Central memory CD4-positive, alpha-beta T cell (primary cell): Measurements from ENCODE around the gene IFIT2.
"Not testable (repeated sequence)": the region's sequence is repeated elsewhere in the genome, so short reads cannot be mapped to it uniquely, and the experiment has no call there.

Experiments used
- DNase-seq: peaks from one replicate; pipeline ENCODE4 v3.0.0; 2022

The IFIT2 gene

GRCh38 chr10:89281606-89282395 lies 20.0 kb upstream of the IFIT2 start:
- DNase-seq, result no peak

GRCh38 chr10:89283025-89283935 lies 18.6 kb upstream of the IFIT2 start:
- DNase-seq, result no peak

- DNase-seq, result no peak
These were observed 17.8 kb upstream of the IFIT2 start for GRCh38 chr10:89283936-89284475.

- DNase-seq, result not testable (repeated sequence)
These were observed 17.1 kb upstream of the IFIT2 start for GRCh38 chr10:89284711-89285110.

- not testable (repeated sequence) for DNase-seq
These were observed 16.5 kb upstream of the IFIT2 start for GRCh38 chr10:89285303-89285702.

GRCh38 chr10:89294721-89295239 lies 7.1 kb upstream of the IFIT2 start:
- DNase-seq, result no peak

- no peak for DNase-seq
These were observed 6.2 kb upstream of the IFIT2 start for GRCh38 chr10:89295597-89295996.

GRCh38 chr10:89296220-89296648 lies 5.6 kb upstream of the IFIT2 start:
- no peak for DNase-seq

GRCh38 chr10:89297356-89297755 lies 4.5 kb upstream of the IFIT2 start:
- no peak for DNase-seq

GRCh38 chr10:89297791-89298190 lies 4.1 kb upstream of the IFIT2 start:
- DNase-seq, result no peak

- no peak for DNase-seq
These were observed 2.8 kb upstream of the IFIT2 start for GRCh38 chr10:89299031-89299430.

GRCh38 chr10:89301232-89301631 lies 614 bp upstream of the IFIT2 start:
- peak; percentile 21 for DNase-seq

- DNase-seq, result no peak
These were observed 779 bp downstream of the IFIT2 start for GRCh38 chr10:89302625-89303024.

- no peak for DNase-seq
These were observed 1.3 kb downstream of the IFIT2 start for GRCh38 chr10:89303161-89303560.

- DNase-seq, result no peak
These were observed 2.2 kb downstream of the IFIT2 start for GRCh38 chr10:89304026-89304425.

GRCh38 chr10:89304446-89304845 lies 2.6 kb downstream of the IFIT2 start:
- DNase-seq, result no peak

GRCh38 chr10:89304925-89305324 lies 3.1 kb downstream of the IFIT2 start:
- DNase-seq, result no peak

GRCh38 chr10:89305766-89306433 lies 4.1 kb downstream of the IFIT2 start:
- DNase-seq, result no peak

- no peak for DNase-seq
These were observed 4.8 kb downstream of the IFIT2 start for GRCh38 chr10:89306434-89307268.

GRCh38 chr10:89307269-89307577 lies 5.4 kb downstream of the IFIT2 start:
- no peak for DNase-seq

- no peak for DNase-seq
These were observed 6.4 kb downstream of the IFIT2 start for GRCh38 chr10:89308266-89308665.

GRCh38 chr10:89308736-89309135 lies 6.9 kb downstream of the IFIT2 start:
- DNase-seq, result no peak
